ENCODE measurements around the gene TBXAS1.

DNA sequence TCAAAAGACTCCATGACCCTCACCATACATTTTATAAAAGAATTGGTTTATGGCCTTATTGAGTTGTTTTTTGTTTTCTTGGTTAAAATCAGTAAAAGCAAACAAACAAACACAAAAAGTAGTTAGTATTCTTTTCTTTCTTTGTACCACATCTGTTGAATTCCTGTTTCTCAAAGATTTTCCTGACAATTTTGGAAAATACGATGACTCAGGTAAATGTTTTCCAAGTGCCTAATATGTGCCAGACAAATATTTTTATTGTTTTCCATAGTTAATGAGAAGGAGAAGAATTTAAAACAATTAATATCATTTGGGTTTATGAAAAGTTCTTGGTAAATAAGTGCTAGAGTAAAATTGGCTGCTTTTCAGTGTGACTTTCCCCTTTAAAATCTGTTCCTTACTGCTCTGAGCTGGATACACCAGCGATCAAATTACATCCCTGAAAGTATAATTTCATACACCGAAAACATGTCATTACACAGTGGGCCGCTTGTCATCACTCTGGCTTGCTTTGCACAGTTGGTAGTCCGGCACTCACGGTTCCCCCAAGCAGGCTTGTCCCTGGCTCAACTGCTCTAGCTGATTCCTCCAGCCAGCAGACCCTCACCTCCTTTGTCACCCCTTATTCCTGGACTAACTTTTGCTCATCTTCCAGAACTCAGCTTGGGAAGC is 80.5 kb downstream of the TBXAS1 start:
- TF ChIP-seq CTCF (IDR thresholded peaks at IDR 0.05 in 4 of 5, conservative IDR thresholded peaks at IDR 0.05 in 1 of 5) (no peak), POLR2A (IDR thresholded peaks at IDR 0.05) (no peak)

Measured in gastrocnemius medialis (tissue), 4 donors.